ENCODE measurements around the gene CLPSL2. TPM values are rescaled to one million over a fixed set of nuclear protein-coding genes. Genes with fewer than 3 reads are reported as not detected.

CLPSL2 gene
- total and polyA plus RNA-seq, 10 of the 15 experiments (the other 5 are each of a cell fraction or from before 2014, with no cell fraction given) = 0.32 to 1.3 TPM; not detected in 8

GRCh38 chr6:35731736-35732532 lies 44.5 kb upstream of the CLPSL2 start (continued):
- TF ChIP-seq E4F1 (IDR thresholded peaks at IDR 0.05; ENCODE audit: borderline replicate concordance, partially characterized antibody) = no peak
- TF ChIP-seq SUZ12 (IDR thresholded peaks at IDR 0.05; ENCODE audit: unreplicated experiment) = no peak
- peak; percentile 80; the same call in 1 of the 2 replicates for TF ChIP-seq NR2F1 (conservative IDR thresholded peaks at IDR 0.05)
- no peak for TF ChIP-seq ZNF384 (IDR thresholded peaks at IDR 0.05; ENCODE audit: borderline replicate concordance, low read depth, low read length)
- peak; percentile 52 for TF ChIP-seq CREB1 (IDR thresholded peaks at IDR 0.05; ENCODE audit: low read depth)
- no peak for TF ChIP-seq FOXK2 (IDR thresholded peaks at IDR 0.05)
- TF ChIP-seq STAT3 (IDR thresholded peaks at IDR 0.05; ENCODE audit: low read depth, low read length) = no peak
- TF ChIP-seq NFIC (IDR thresholded peaks at IDR 0.05; ENCODE audit: low read depth, low read length) = no peak
- TF ChIP-seq BRCA1 (IDR thresholded peaks at IDR 0.05; ENCODE audit: low read depth, low read length) = no peak
- peak; percentile 61; the same call in 1 of the 2 replicates for TF ChIP-seq MEF2A (IDR thresholded peaks at IDR 0.05; ENCODE audit: insufficient read depth, low read depth, low read length)
- peak; percentile 87 for TF ChIP-seq EED (IDR thresholded peaks at IDR 0.05; ENCODE audit: low read depth)
- TF ChIP-seq RELA (IDR thresholded peaks at IDR 0.05; ENCODE audit: borderline replicate concordance, partially characterized antibody) = no peak
- TF ChIP-seq SMARCA5 (IDR thresholded peaks at IDR 0.05) = 0 out of 2 replicates have a peak, but pooled peaks have one; percentile 45
- TF ChIP-seq ZBTB40 (IDR thresholded peaks at IDR 0.05; ENCODE audit: borderline replicate concordance) = no peak; the same call in 1 of the 2 replicates
- TF ChIP-seq HCFC1 (IDR thresholded peaks at IDR 0.05; ENCODE audit: low read length) = peak; percentile 5; the same call in 1 of the 2 replicates
- peak; percentile 82; the same call in 1 of the 2 replicates for TF ChIP-seq MXI1 (IDR thresholded peaks at IDR 0.05; ENCODE audit: low read depth, low read length)
- no peak for TF ChIP-seq CHD1 (IDR thresholded peaks at IDR 0.05; ENCODE audit: low read depth, low read length)
- TF ChIP-seq HSF1 (IDR thresholded peaks at IDR 0.05; ENCODE audit: low read depth, low read length) = no peak
